HG03571 (cell line): ENCODE data around the gene GPS1.

Source experiments
- ATAC-seq: cut with Tn5 transposase; IDR thresholded peaks from one replicate; pipeline ENCODE4 v1.9.1; 2021; ENCODE audit not compliant: unreplicated experiment

Gene GPS1

DNA sequence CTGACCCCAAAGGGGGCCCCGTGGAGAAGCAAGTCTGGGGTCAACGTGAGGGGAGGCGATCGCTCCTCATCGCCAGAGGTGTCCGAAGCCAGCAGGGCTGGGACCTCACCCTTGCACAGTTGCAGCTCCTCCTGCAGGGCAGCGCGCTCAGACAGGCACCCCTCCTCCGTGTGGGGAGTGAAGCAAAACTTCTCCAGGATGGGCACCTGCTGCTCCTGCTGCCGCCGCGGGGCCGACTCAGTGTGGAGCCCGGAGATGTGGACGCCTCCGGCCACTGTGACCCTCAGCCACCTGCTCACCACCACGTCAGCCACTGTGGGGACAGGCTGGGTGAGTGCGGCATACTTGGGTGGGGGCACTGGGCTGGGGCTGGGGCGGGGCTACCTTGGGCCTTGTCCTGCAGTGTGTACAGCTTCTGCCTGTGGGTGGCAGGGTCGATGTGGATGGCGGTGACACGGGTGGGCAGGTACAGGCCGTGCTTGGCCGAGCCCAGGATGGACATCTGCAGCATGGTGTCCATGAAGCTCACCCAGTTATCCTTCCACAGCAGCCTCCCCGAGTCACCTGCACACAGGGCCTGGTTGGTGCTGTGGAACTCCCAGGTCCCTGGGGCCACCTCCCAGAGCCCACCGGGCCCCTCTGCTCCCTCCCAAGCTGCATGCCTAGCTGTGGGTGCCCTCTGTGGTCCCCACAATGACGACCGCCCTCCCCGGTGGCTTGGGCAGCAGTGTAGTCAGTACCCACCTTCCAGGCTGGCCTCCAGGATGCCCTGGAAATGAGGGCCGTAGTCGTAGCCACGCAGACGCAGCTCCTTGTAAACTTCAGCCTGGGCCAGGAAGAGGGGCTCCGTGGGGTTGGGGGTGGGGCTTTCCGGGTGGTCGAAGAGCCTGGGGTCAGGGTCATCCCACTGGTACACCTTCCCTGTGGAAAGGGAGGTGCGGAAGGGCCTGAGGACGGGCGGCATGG, 35.5 kb downstream of the GPS1 start:
- ATAC-seq = no peak

GRCh38 chr17:82087961-82088837, 36.5 kb downstream of the GPS1 start:
- ATAC-seq = no peak

GRCh38 chr17:82088838-82089722, 37.4 kb downstream of the GPS1 start:
- no peak for ATAC-seq

- no peak for ATAC-seq
These were observed 38.2 kb downstream of the GPS1 start for GRCh38 chr17:82089723-82090548.

DNA sequence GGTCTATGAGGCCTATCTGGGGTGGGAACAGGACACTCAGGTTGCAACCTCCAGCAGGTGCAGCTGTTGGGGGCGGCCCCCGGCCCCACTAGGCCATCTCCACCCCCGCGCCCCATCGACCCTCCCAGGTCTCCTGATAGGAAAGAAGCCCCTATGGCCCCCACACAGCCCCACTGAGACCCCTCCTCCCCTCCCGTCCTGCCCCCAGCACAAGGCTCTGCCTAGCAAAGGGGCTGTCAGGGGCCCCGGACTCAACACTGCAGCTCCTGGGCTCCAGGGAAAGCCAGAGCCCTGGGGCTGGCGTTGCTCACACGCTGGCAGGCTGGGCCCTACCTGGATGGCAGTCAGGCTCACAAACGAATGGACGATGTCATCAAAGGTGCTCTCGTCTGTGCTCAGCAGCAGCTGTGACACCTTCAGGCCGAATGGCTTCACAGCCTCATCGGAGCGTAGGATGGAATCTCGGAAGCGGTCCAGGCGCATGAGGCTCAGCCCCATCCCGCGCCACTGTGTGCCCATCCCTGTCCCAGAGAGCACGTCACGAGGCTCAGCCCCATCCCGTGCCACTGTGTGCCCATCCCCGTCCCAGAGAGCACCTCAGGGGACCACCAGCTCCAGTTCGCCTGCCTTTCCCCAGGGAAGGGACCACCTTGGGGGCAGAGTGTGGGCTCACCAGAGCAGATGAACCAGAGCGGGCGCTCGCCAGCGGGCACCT, 39.0 kb downstream of the GPS1 start:
- no peak for ATAC-seq

GRCh38 chr17:82091264-82092066, 39.8 kb downstream of the GPS1 start:
- no peak for ATAC-seq

- ATAC-seq = no peak
These were observed 40.4 kb downstream of the GPS1 start for GRCh38 chr17:82092094-82092586.

- no peak for ATAC-seq
These were observed 40.9 kb downstream of the GPS1 start for GRCh38 chr17:82092628-82092994.

- no peak for ATAC-seq
These were observed 41.5 kb downstream of the GPS1 start for GRCh38 chr17:82092995-82093751.

- no peak for ATAC-seq
These were observed 43.5 kb downstream of the GPS1 start for GRCh38 chr17:82094931-82095776.

DNA sequence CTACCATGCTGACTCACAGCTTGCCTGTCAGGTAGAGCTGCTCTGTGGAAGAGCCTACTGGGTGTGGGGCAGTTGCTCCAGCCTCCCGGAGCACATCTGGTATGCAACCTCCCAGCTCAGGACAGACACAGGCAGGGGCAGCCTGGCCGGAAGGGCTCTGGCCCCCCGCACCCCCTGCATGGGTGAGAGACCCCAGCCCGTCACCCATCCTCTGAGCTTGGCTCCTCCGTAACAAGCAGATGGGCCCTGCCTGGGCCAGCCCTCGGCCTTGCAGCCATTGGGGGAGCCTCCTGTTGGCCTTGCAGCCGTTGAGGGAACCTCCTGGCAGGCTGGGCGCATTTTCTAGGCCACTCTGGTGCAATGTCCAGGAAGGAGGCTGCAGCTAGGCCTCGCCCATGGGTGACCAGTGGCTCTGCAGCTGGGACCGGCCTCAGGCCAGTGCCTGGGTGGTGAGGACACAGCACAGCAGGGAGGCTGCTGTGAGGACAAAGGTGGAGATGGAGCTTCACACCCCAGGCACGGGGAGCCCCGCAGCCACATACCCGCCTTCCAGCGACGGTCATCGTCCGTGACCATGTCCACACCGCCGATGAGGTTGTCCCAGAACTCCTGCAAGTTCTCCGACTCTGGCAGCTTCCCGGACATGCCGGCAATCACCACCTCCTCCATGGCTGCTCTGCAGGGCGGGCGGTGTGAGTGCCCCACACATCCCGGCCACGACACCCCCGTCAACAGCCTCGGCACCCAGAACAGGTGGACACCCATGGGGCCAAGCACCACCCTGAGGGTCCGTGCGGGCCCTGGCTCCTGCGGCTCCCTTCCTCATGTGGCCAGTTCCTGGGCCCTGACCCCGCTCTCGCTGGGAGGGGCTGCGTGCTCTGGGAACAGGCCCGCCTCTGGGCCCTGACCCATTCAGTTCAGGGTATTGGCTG, 44.3 kb downstream of the GPS1 start:
- no peak for ATAC-seq

DNA sequence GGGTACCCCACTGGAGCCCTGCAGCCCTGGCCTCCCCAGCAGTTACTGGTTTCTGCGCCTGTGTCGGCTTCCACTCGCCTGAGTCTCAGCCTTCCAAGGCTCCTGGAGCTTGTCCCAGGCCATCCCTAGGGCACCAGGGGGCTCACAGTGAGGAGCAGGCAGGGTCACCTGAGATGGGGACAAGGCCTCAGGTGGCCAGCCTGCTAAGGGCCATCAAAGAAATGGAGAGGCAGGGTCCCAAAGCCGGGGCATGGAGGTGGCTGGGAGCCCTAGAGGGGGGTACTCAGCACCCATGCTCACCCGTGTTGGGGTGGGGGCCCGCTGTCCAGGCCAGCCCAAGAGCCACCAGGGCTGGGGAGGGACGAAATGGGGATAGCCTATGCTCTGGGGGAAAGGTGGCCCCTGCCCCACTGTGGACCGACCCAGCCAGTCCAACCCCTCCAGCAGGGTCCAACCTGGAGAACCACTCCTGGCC, 45.0 kb downstream of the GPS1 start:
- no peak for ATAC-seq

DNA sequence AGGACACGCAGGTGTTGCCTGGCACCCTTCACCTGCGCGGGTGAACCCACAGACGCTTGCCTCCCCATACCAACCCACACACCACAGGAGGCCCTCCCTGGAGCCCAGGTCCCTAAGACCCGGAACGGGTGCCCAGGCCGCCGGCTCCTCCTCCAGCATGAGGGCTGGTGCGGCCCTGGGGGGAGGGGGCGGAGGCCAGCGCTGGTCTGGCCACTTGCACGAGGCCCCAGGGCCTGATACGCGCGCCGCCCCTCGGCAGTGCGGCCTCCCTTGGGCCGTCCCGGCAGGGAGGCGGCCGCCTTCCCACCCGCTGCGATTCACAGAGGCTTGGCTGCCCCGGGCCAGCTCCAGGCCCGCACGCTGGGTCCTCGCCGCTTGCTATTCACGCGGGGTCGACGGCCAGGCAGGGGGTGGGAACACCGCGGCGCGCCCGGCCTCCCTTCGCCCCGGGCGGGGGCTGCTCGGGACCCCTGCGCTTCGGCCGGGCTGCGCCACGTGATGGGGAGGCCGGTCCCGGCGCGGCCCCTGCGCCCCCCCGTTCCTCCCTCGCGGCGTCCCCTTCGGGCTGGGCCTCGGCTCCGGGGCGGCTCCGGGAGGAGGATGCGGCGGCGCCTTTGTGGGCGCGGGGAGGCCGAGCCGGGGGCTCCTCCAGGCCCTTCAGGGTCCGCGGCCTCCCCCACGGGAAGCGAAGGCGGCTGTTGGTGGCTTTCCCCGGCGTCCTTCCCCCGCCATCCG, 45.7 kb downstream of the GPS1 start:
- no peak for ATAC-seq

DNA sequence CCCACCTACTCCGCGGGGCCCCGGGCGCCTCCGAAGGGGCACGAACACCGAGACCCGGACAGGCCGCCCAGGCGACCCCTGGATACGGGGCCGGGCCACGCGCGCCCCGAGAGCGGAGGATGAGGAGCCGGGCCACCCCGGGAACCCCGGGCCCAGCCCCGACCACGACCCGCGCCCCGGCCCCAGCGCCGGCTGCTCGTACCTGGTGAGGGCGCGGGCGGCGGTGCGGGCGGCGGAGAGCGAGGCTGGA, 46.1 kb downstream of the GPS1 start:
- ATAC-seq = peak; percentile 12
